Tibial nerve (tissue), 4 donors: ENCODE data around the gene CDC42EP2.

Source experiments
- EP300 ChIP-seq, 2 donors: sonication (generic); formaldehyde crosslinking; IDR thresholded peaks; one replicate each; pipeline ENCODE4 v1.6.1; 2017; ENCODE audit warnings: antibody characterized with exemption in 2 of 2, mild to moderate bottlenecking in 1 of 2
- TF ChIP-seq, protein P1 (sequence below), 5 experiments: fragments of 200-600 bp in 3 of 5; fragments of 450-650 bp in 2 of 5; sonication (generic) in 3 of 5; IDR thresholded peaks; one replicate each; pipeline ENCODE4 v1.5.1; 2016 to 2019; ENCODE audit warnings: antibody characterized with exemption in 5 of 5, mild to moderate bottlenecking in 3 of 5, moderate library complexity in 2 of 5

DNA sequence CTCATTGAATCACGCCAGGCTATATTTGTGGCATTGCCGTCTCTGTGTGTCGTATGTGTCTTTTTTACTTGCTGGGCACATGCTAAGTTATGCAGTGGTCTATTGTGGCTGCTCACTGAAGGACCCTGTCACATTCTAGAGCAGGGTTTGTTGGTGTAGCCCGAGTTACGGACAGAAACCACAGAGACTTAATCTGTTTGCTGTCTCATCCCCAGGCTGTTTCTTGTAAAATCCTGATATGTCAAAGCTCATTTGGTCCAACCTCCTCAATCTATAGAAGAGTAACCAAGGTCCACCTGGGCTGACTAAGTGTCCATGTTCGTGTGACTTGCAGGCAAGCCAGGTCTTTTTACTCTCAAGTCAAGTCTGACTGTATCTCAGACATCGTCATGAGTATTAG is 24.0 kb downstream of the CDC42EP2 start:
- TF ChIP-seq EP300 (IDR thresholded peaks at IDR 0.05), result no peak
- TF ChIP-seq, protein P1, sequence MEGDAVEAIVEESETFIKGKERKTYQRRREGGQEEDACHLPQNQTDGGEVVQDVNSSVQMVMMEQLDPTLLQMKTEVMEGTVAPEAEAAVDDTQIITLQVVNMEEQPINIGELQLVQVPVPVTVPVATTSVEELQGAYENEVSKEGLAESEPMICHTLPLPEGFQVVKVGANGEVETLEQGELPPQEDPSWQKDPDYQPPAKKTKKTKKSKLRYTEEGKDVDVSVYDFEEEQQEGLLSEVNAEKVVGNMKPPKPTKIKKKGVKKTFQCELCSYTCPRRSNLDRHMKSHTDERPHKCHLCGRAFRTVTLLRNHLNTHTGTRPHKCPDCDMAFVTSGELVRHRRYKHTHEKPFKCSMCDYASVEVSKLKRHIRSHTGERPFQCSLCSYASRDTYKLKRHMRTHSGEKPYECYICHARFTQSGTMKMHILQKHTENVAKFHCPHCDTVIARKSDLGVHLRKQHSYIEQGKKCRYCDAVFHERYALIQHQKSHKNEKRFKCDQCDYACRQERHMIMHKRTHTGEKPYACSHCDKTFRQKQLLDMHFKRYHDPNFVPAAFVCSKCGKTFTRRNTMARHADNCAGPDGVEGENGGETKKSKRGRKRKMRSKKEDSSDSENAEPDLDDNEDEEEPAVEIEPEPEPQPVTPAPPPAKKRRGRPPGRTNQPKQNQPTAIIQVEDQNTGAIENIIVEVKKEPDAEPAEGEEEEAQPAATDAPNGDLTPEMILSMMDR (IDR thresholded peaks at IDR 0.05), result no peak
